ENCODE data around the gene HOXC9. TPM values are rescaled to one million over a fixed set of nuclear protein-coding genes. Genes with fewer than 3 reads are reported as not detected.

The HOXC9 gene
- total RNA-seq, 1 donor from 2014 or later = not detected

- Mint-ChIP-seq H3K4me1 (ENCODE audit: low read depth) (peaks cover 19% of the 10 kb centered on the region), H3K27ac (ENCODE audit: unreplicated experiment) (no peak within 1 kb of the TSS), H3K4me3 (ENCODE audit: unreplicated experiment) (no peak within 1 kb of the TSS), H3K36me3 (ENCODE audit: low read depth) (peaks cover 6% of the 10 kb centered on the region), H3K27me3 (ENCODE audit: low read depth) (peaks cover 78% of the 10 kb centered on the region), H3K9me3 (ENCODE audit: low read depth) (peaks cover 3% of the 10 kb centered on the region)
- peak; percentile 79 for TF ChIP-seq CTCF (IDR thresholded peaks at IDR 0.05)
- DNase-seq (ENCODE audit: low spot score) = no peak
Observed at GRCh38 chr12:54032627-54033100, 32.7 kb downstream of the HOXC9 start, which contains the start of gene HOXC5. HOXC5 (plus strand) TSS chr12:54033050; CDS start chr12:54033123, 73 bp downstream.

GRCh38 chr12:54033106-54033979, 33.4 kb downstream of the HOXC9 start:
- TF ChIP-seq CTCF (IDR thresholded peaks at IDR 0.05) = no peak
- no peak for DNase-seq (ENCODE audit: low spot score)
- Mint-ChIP-seq H3K4me1 (ENCODE audit: low read depth) (peaks cover 19% of the 10 kb centered on the region), H3K4me3 (ENCODE audit: unreplicated experiment) (no peak overlapping the region), H3K27me3 (ENCODE audit: low read depth) (peaks cover 76% of the 10 kb centered on the region), H3K36me3 (ENCODE audit: low read depth) (peaks cover 6% of the 10 kb centered on the region), H3K9me3 (ENCODE audit: low read depth) (peaks cover 3% of the 10 kb centered on the region), H3K27ac (ENCODE audit: unreplicated experiment) (no peak overlapping the region)

- peaks cover 3% of the 10 kb centered on the region for H3K9me3 Mint-ChIP-seq (ENCODE audit: low read depth)
- H3K4me1 Mint-ChIP-seq (ENCODE audit: low read depth) = peaks cover 19% of the 10 kb centered on the region
- H3K4me3 Mint-ChIP-seq (ENCODE audit: unreplicated experiment) = no peak overlapping the region
- peaks cover 79% of the 10 kb centered on the region for H3K27me3 Mint-ChIP-seq (ENCODE audit: low read depth)
- peaks cover 6% of the 10 kb centered on the region for H3K36me3 Mint-ChIP-seq (ENCODE audit: low read depth)
- no peak overlapping the region for H3K27ac Mint-ChIP-seq (ENCODE audit: unreplicated experiment)
- no peak for DNase-seq (ENCODE audit: low spot score)
- TF ChIP-seq CTCF (IDR thresholded peaks at IDR 0.05) = no peak
Observed at GRCh38 chr12:54033980-54034784, 34.2 kb downstream of the HOXC9 start.

GRCh38 chr12:54034785-54035310, 34.9 kb downstream of the HOXC9 start:
- no peak overlapping the region for H3K27ac Mint-ChIP-seq (ENCODE audit: unreplicated experiment)
- peaks cover 15% of the 10 kb centered on the region for H3K4me1 Mint-ChIP-seq (ENCODE audit: low read depth)
- no peak for TF ChIP-seq CTCF (IDR thresholded peaks at IDR 0.05)
- H3K27me3 Mint-ChIP-seq (ENCODE audit: low read depth) = peaks cover 80% of the 10 kb centered on the region
- peaks cover 3% of the 10 kb centered on the region for H3K9me3 Mint-ChIP-seq (ENCODE audit: low read depth)
- no peak overlapping the region for H3K4me3 Mint-ChIP-seq (ENCODE audit: unreplicated experiment)
- peaks cover 5% of the 10 kb centered on the region for H3K36me3 Mint-ChIP-seq (ENCODE audit: low read depth)
- DNase-seq (ENCODE audit: low spot score) = no peak

Measured in chondrocyte (in vitro differentiated cells).